ENCODE results near the gene MED13. TPM values are rescaled to one million over a fixed set of nuclear protein-coding genes. Genes with fewer than 3 reads are reported as not detected.

Gene MED13
- total RNA-seq, 1 experiment from 2014 or later, result 96.0 TPM

DNA sequence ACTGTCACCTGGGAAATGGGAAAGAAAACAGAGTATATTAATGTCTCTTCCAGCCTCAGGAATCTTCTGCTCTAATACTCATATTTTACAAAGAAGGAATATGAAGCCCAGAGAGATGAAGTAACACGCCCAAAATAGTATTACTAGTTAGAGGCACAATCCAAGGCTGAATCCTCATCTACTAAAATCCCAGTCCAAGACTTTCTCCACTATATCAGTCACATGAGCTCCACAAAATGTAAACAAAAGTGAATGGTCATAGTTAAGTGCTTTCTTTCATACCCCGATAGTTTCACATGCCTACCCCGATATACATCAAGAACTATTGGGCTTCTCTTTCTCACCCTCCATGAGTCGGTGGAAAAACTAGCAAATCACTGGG lies 138.3 kb downstream of the MED13 start:
- Histone ChIP-seq H3K4me2 (ENCODE audit: low read length) (peak overlapping the region; percentile 86), H3K27ac (ENCODE audit: low read depth, low read length) (peak overlapping the region; percentile 69), H3K36me3 (ENCODE audit: control insufficient read depth in 1 of 2, insufficient read depth in 2 of 2, low read length in 2 of 2) (peaks cover 9 to 17% of the 10 kb centered on the region in 2 experiments; a peak in 2 of 4 replicates), H3K4me1 (ENCODE audit: control insufficient read depth in 1 of 2, insufficient read depth in 2 of 2, low read length in 2 of 2) (peaks cover 12 to 16% of the 10 kb centered on the region in 2 experiments; a peak in 3 of 4 replicates), H4K20me1 (ENCODE audit: insufficient read depth) (no peaks in the 10 kb centered on the region), H2AFZ (ENCODE audit: low read depth, low read length, poor library complexity, severe bottlenecking) (no peak overlapping the region), H3K79me2 (ENCODE audit: insufficient read depth, low read length) (peaks cover 27% of the 10 kb centered on the region), H3K9ac (ENCODE audit: low read length) (peak overlapping the region; percentile 89), H3K27me3 (ENCODE audit: insufficient read depth, low read length) (no peaks in the 10 kb centered on the region), H3K9me2 (ENCODE audit: insufficient read depth) (no peaks in the 10 kb centered on the region), H3K9me3 (ENCODE audit: control insufficient read depth in 1 of 2, insufficient read depth in 1 of 2, low read depth in 1 of 2, low read length in 2 of 2) (no peaks in the 10 kb centered on the region), H3K4me3 (replicated peaks in 1 of 2; ENCODE audit: low read depth in 1 of 2, low read length in 2 of 2) (peak overlapping the region; percentile 86 to 88)
- CTCF ChIA-PET, result interaction anchor here (0.7 kb wide), 1 partner anchor 139 kb away, joined by 3 read pairs; no protein-coding TSS in a partner anchor
- POLR2A ChIA-PET, result no interaction called here
- ATAC-seq (no peak), DNase-seq (ENCODE audit: low read depth, low spot score) (no peak)
- RAD21 ChIA-PET (ENCODE audit: low non-redundant PET in 1 of 2, low total read pairs in 2 of 2, uncharacterized antibody in 2 of 2, unreplicated experiment in 2 of 2), result no interaction called here
- no TSS peak for BruUV-seq (replicated peaks)
- intact Hi-C loops (cut with micrococcal nuclease), result no loop called here
- TF ChIP-seq ZFX (IDR thresholded peaks at IDR 0.05) (no peak), CEBPB (IDR thresholded peaks at IDR 0.05; ENCODE audit: low read depth) (no peak), JUND (IDR thresholded peaks at IDR 0.05) (no peak), REST (IDR thresholded peaks at IDR 0.05; ENCODE audit: low read depth) (no peak), SP1 (IDR thresholded peaks at IDR 0.05; ENCODE audit: low read depth) (no peak), EGR1 (IDR thresholded peaks at IDR 0.05; ENCODE audit: low read depth) (no peak), ELF1 (IDR thresholded peaks at IDR 0.05; ENCODE audit: borderline replicate concordance, low read depth) (no peak), FOSL1 (IDR thresholded peaks at IDR 0.05; ENCODE audit: low read depth) (no peak), CTCF (IDR thresholded peaks at IDR 0.05 in 2 of 3, conservative IDR thresholded peaks at IDR 0.05 in 1 of 3; ENCODE audit: borderline replicate concordance in 1 of 3, insufficient read depth in 1 of 3, low read depth in 2 of 3, low read length in 2 of 3) (no peak), CBX3 (IDR thresholded peaks at IDR 0.05; ENCODE audit: low read depth) (no peak), TCF7L2 (IDR thresholded peaks at IDR 0.05; ENCODE audit: borderline replicate concordance, extremely low read depth, insufficient read depth, insufficient read length) (no peak), SRF (IDR thresholded peaks at IDR 0.05; ENCODE audit: low read depth) (no peak), YY1 (IDR thresholded peaks at IDR 0.05; ENCODE audit: extremely low read depth, insufficient replicate concordance, low read depth, low read length) (no peak), EZH2 (IDR thresholded peaks at IDR 0.05) (no peak), ZNF274 (IDR thresholded peaks at IDR 0.05; ENCODE audit: low read depth, low read length) (no peak), EZH2phosphoT487 (IDR thresholded peaks at IDR 0.05; ENCODE audit: borderline replicate concordance) (no peak), ZBTB33 (IDR thresholded peaks at IDR 0.05; ENCODE audit: extremely low read depth, insufficient replicate concordance, low read length) (no peak), SIN3A (IDR thresholded peaks at IDR 0.05; ENCODE audit: low read depth) (no peak), RAD21 (IDR thresholded peaks at IDR 0.05; ENCODE audit: low read depth) (no peak)

All from HCT116 (cell line).